ENCODE measurements around the gene TRPV5. TPM values are rescaled to one million over a fixed set of nuclear protein-coding genes. Genes with fewer than 3 reads are reported as not detected.

TRPV5 gene
- polyA plus RNA-seq, 6 donors from 2014 or later: not detected

- Mint-ChIP-seq H3K9me3 (no peaks in the 10 kb centered on the region), H3K4me1 (no peaks in the 10 kb centered on the region), H3K4me3 (no peak overlapping the region), H3K27me3 (peaks cover 18 to 56% (median 45%) of the 10 kb centered on the region in 3 donors), H3K36me3 (no peaks in the 10 kb centered on the region), H3K27ac (peak overlapping the region in 3 of 6 donors; percentile 28 to 49 (median 37))
- ATAC-seq (ENCODE audit: low read depth in 2 of 2) (no peak), DNase-seq (no peak)
Measured at GRCh38 chr7:142914121-142914520, 19.4 kb downstream of the TRPV5 start.

- peak overlapping the region in 2 of 6 donors; percentile 37 to 49 for H3K27ac Mint-ChIP-seq
- no peaks in the 10 kb centered on the region for H3K36me3 Mint-ChIP-seq
- no peak overlapping the region for H3K4me3 Mint-ChIP-seq
- H3K9me3 Mint-ChIP-seq: no peaks in the 10 kb centered on the region
- ATAC-seq (ENCODE audit: low read depth in 2 of 2) (no peak), DNase-seq (no peak)
- H3K4me1 Mint-ChIP-seq: no peaks in the 10 kb centered on the region
- H3K27me3 Mint-ChIP-seq: peaks cover 18 to 57% (median 51%) of the 10 kb centered on the region in 3 donors
Measured at GRCh38 chr7:142913566-142913965, 20.0 kb downstream of the TRPV5 start.

GRCh38 chr7:142913051-142913450 lies 20.5 kb downstream of the TRPV5 start:
- Mint-ChIP-seq H3K4me3 (no peak overlapping the region), H3K27ac (no peak overlapping the region), H3K9me3 (no peaks in the 10 kb centered on the region), H3K4me1 (no peaks in the 10 kb centered on the region), H3K36me3 (no peaks in the 10 kb centered on the region), H3K27me3 (peaks cover 18 to 55% (median 48%) of the 10 kb centered on the region in 3 donors)
- DNase-seq (no peak), ATAC-seq (ENCODE audit: low read depth in 2 of 2) (no peak)

- no peaks in the 10 kb centered on the region for H3K4me1 Mint-ChIP-seq
- DNase-seq (no peak), ATAC-seq (ENCODE audit: low read depth in 2 of 2) (no peak)
- H3K9me3 Mint-ChIP-seq: peaks cover 0 to 6% (median 3%) of the 10 kb centered on the region in 7 donors
- no peaks in the 10 kb centered on the region for H3K36me3 Mint-ChIP-seq
- H3K4me3 Mint-ChIP-seq: no peak overlapping the region
- H3K27ac Mint-ChIP-seq: peak overlapping the region in 1 of 6 donors; percentile 30
- H3K27me3 Mint-ChIP-seq: peaks cover 24 to 61% (median 58%) of the 10 kb centered on the region in 3 donors
Measured at GRCh38 chr7:142910481-142910880, 23.1 kb downstream of the TRPV5 start.

GRCh38 chr7:142910031-142910433 lies 23.5 kb downstream of the TRPV5 start:
- H3K9me3 Mint-ChIP-seq: peaks cover 0 to 6% (median 3%) of the 10 kb centered on the region in 7 donors
- no peak overlapping the region for H3K4me3 Mint-ChIP-seq
- no peak for ATAC-seq (ENCODE audit: low read depth in 2 of 2)
- no peak overlapping the region for H3K27ac Mint-ChIP-seq
- H3K36me3 Mint-ChIP-seq: no peaks in the 10 kb centered on the region
- no peaks in the 10 kb centered on the region for H3K4me1 Mint-ChIP-seq
- H3K27me3 Mint-ChIP-seq: peaks cover 24 to 61% (median 58%) of the 10 kb centered on the region in 3 donors
- no peak for DNase-seq

GRCh38 chr7:142908921-142909890 lies 24.3 kb downstream of the TRPV5 start:
- Mint-ChIP-seq H3K27ac (no peak overlapping the region), H3K9me3 (peaks cover 0 to 13% (median 3%) of the 10 kb centered on the region in 7 donors), H3K36me3 (no peaks in the 10 kb centered on the region), H3K4me3 (no peak overlapping the region), H3K27me3 (peaks cover 23 to 56% (median 51%) of the 10 kb centered on the region in 3 donors), H3K4me1 (no peaks in the 10 kb centered on the region)
- ATAC-seq (ENCODE audit: low read depth in 2 of 2) (peak; percentile 53 to 79), DNase-seq (no peak)

- Mint-ChIP-seq H3K27me3 (peaks cover 18 to 47% (median 43%) of the 10 kb centered on the region in 3 donors), H3K36me3 (no peaks in the 10 kb centered on the region), H3K4me1 (no peaks in the 10 kb centered on the region), H3K9me3 (peaks cover 0 to 18% (median 3%) of the 10 kb centered on the region in 7 donors), H3K27ac (no peak overlapping the region), H3K4me3 (no peak overlapping the region)
- DNase-seq (no peak), ATAC-seq (ENCODE audit: low read depth in 2 of 2) (no peak)
Measured at GRCh38 chr7:142908290-142908689, 25.3 kb downstream of the TRPV5 start.

GRCh38 chr7:142906643-142907042 lies 26.9 kb downstream of the TRPV5 start:
- ATAC-seq (ENCODE audit: low read depth in 2 of 2) (no peak), DNase-seq (no peak)
- no peak overlapping the region for H3K27ac Mint-ChIP-seq
- peaks cover 0 to 24% (median 5%) of the 10 kb centered on the region in 7 donors for H3K9me3 Mint-ChIP-seq
- peaks cover 12 to 38% (median 33%) of the 10 kb centered on the region in 3 donors for H3K27me3 Mint-ChIP-seq
- H3K36me3 Mint-ChIP-seq: peaks cover 0 to 3% of the 10 kb centered on the region in 2 donors
- no peak overlapping the region for H3K4me3 Mint-ChIP-seq
- H3K4me1 Mint-ChIP-seq: no peaks in the 10 kb centered on the region

GRCh38 chr7:142905759-142906158 lies 27.8 kb downstream of the TRPV5 start:
- Mint-ChIP-seq H3K27ac (peak overlapping the region in 1 of 6 donors; percentile 58), H3K27me3 (peaks cover 6 to 31% (median 26%) of the 10 kb centered on the region in 3 donors), H3K36me3 (peaks cover 0 to 3% of the 10 kb centered on the region in 2 donors), H3K4me3 (no peak overlapping the region), H3K4me1 (no peaks in the 10 kb centered on the region), H3K9me3 (peaks cover 0 to 24% (median 5%) of the 10 kb centered on the region in 7 donors)
- DNase-seq: no peak
- ATAC-seq (ENCODE audit: low read depth in 2 of 2): no peak

- peaks cover 11 to 32% (median 29%) of the 10 kb centered on the region in 3 donors for H3K27me3 Mint-ChIP-seq
- H3K36me3 Mint-ChIP-seq: peaks cover 0 to 3% of the 10 kb centered on the region in 2 donors
- no peak for ATAC-seq (ENCODE audit: low read depth in 2 of 2)
- peaks cover 0 to 24% (median 5%) of the 10 kb centered on the region in 7 donors for H3K9me3 Mint-ChIP-seq
- no peaks in the 10 kb centered on the region for H3K4me1 Mint-ChIP-seq
- H3K4me3 Mint-ChIP-seq: no peak overlapping the region
- DNase-seq: no peak
- no peak overlapping the region for H3K27ac Mint-ChIP-seq
Measured at GRCh38 chr7:142904128-142904527, 29.4 kb downstream of the TRPV5 start.

- no peaks in the 10 kb centered on the region for H3K4me1 Mint-ChIP-seq
- no peak overlapping the region for H3K27ac Mint-ChIP-seq
- ATAC-seq (ENCODE audit: low read depth in 2 of 2): no peak
- H3K4me3 Mint-ChIP-seq: no peak overlapping the region
- H3K27me3 Mint-ChIP-seq: peaks cover 22 to 35% (median 35%) of the 10 kb centered on the region in 3 donors
- H3K36me3 Mint-ChIP-seq: peaks cover 0 to 3% of the 10 kb centered on the region in 2 donors
- peaks cover 0 to 24% (median 5%) of the 10 kb centered on the region in 7 donors for H3K9me3 Mint-ChIP-seq
- DNase-seq: no peak
Measured at GRCh38 chr7:142901426-142902259, 31.9 kb downstream of the TRPV5 start.

GRCh38 chr7:142899661-142900060 lies 33.9 kb downstream of the TRPV5 start:
- DNase-seq (no peak), ATAC-seq (ENCODE audit: low read depth in 2 of 2) (no peak)
- Mint-ChIP-seq H3K4me1 (no peaks in the 10 kb centered on the region), H3K9me3 (peaks cover 0 to 16% (median 4%) of the 10 kb centered on the region in 7 donors), H3K4me3 (no peak overlapping the region), H3K36me3 (peaks cover 0 to 3% of the 10 kb centered on the region in 2 donors), H3K27me3 (peaks cover 30 to 37% (median 35%) of the 10 kb centered on the region in 3 donors), H3K27ac (peak overlapping the region in 1 of 6 donors; percentile 59)
